ENCODE data around the gene DICER1. TPM values are rescaled to one million over a fixed set of nuclear protein-coding genes. Genes with fewer than 3 reads are reported as not detected.

DICER1 gene
- polyA plus RNA-seq, 3 donors = 26.5 to 38.4 (median 34.7) TPM

DNA sequence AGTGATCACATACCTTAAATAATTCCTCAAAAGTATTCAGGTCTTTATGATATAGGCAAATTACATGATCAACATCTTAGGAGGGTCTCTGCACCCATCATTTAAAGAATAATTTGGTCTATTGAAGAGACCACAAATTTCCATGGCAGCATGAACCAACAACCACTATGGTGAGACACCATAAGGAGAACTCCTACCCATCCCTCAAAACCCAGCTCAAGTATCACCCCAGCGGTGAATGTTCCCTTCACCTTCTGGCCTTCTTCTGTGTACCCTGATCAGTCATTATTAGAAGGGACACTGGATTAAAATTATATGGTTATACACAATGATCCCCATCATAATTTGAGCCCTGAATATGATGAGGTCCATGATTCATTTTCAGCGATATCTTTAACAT, 81.5 kb downstream of the DICER1 start:
- Histone ChIP-seq H3K36me3 (replicated peaks in 1 of 2; ENCODE audit: control insufficient read depth in 1 of 2, insufficient read depth in 2 of 2, low read length in 2 of 2) (no peaks in the 10 kb centered on the region), H3K4me1 (ENCODE audit: control insufficient read depth in 1 of 2, insufficient read depth in 2 of 2, low read length in 2 of 2) (no peaks in the 10 kb centered on the region), H3K27me3 (ENCODE audit: control insufficient read depth in 2 of 2, insufficient read depth in 2 of 2, low read length in 2 of 2) (no peaks in the 10 kb centered on the region), H3K9me3 (replicated peaks in 1 of 2; ENCODE audit: control insufficient read depth in 1 of 2, insufficient read depth in 1 of 2, low read length in 2 of 2) (peaks cover 0 to 3% of the 10 kb centered on the region in 2 donors), H3K79me2 (ENCODE audit: insufficient read depth, low read length) (no peaks in the 10 kb centered on the region), H2AFZ (ENCODE audit: insufficient read depth, low read depth, low read length, poor library complexity, severe bottlenecking) (no peak overlapping the region), H3K4me3 (replicated peaks in 1 of 3; ENCODE audit: low read depth in 2 of 3, low read length in 3 of 3) (no peak overlapping the region), H3K9ac (ENCODE audit: insufficient read depth, low read length, poor library complexity, severe bottlenecking) (no peak overlapping the region), H3K4me2 (replicated peaks; ENCODE audit: extremely low read depth, low read length, poor library complexity, severe bottlenecking) (no peak overlapping the region), H3K27ac (ENCODE audit: low read depth in 1 of 2, low read length in 2 of 2) (no peak overlapping the region), H4K20me1 (ENCODE audit: insufficient read depth, low read length) (no peaks in the 10 kb centered on the region)
- TF ChIP-seq, protein P1, sequence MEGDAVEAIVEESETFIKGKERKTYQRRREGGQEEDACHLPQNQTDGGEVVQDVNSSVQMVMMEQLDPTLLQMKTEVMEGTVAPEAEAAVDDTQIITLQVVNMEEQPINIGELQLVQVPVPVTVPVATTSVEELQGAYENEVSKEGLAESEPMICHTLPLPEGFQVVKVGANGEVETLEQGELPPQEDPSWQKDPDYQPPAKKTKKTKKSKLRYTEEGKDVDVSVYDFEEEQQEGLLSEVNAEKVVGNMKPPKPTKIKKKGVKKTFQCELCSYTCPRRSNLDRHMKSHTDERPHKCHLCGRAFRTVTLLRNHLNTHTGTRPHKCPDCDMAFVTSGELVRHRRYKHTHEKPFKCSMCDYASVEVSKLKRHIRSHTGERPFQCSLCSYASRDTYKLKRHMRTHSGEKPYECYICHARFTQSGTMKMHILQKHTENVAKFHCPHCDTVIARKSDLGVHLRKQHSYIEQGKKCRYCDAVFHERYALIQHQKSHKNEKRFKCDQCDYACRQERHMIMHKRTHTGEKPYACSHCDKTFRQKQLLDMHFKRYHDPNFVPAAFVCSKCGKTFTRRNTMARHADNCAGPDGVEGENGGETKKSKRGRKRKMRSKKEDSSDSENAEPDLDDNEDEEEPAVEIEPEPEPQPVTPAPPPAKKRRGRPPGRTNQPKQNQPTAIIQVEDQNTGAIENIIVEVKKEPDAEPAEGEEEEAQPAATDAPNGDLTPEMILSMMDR (IDR thresholded peaks at IDR 0.05) = no peak
- WGBS (ENCODE audit: insufficient coverage) = no CpG with 5 or more reads among the region's 2 CpGs
- no peak for DNase-seq
- Mint-ChIP-seq H3K4me1 (no peaks in the 10 kb centered on the region), H3K4me3 (no peak overlapping the region), H3K27ac (no peak overlapping the region), H3K27me3 (ENCODE audit: low read depth in 3 of 3) (peaks cover 6 to 12% (median 10%) of the 10 kb centered on the region in 3 donors), H3K9me3 (peaks cover 6 to 26% (median 16%) of the 10 kb centered on the region in 7 donors), H3K36me3 (no peaks in the 10 kb centered on the region)
- intact Hi-C loops (cut with micrococcal nuclease) = no loop called here

DNA sequence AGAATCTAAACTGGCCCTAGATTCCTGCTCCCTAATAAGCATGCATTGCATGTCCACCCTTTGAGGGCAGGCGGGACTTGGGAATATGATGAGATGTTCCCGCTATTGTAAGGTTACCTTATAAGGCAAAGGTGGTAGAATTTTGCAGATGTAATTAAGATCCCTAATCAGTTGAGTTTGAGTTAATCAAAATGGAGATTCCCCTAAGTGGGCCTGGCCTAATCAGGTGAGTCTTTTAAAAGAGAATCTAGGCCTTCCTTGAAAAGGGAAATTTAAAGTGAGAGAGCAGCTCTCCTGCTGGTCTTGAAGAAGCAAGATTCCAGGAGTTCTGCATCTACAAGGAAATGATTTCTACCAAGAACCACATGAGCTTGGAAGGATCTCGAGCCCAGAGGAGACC, 83.4 kb downstream of the DICER1 start:
- H4K20me1 ChIP-seq (ENCODE audit: insufficient read depth, low read length) = no peaks in the 10 kb centered on the region
- Mint-ChIP-seq H3K27me3 (ENCODE audit: low read depth in 3 of 3) (peaks cover 11 to 14% (median 12%) of the 10 kb centered on the region in 3 donors), H3K9me3 (peaks cover 6 to 25% (median 16%) of the 10 kb centered on the region in 7 donors), H3K27ac (no peak overlapping the region), H3K4me1 (no peaks in the 10 kb centered on the region), H3K4me3 (no peak overlapping the region), H3K36me3 (no peaks in the 10 kb centered on the region)
- 94% methylated on average over 2 of the region's 3 CpGs for WGBS (ENCODE audit: insufficient coverage)
- no peaks in the 10 kb centered on the region for H3K27me3 ChIP-seq (ENCODE audit: control insufficient read depth in 2 of 2, insufficient read depth in 2 of 2, low read length in 2 of 2)
- no peak overlapping the region for H3K27ac ChIP-seq (ENCODE audit: low read depth in 1 of 2, low read length in 2 of 2)
- H3K4me2 ChIP-seq (replicated peaks; ENCODE audit: extremely low read depth, low read length, poor library complexity, severe bottlenecking) = no peak overlapping the region
- peaks cover 0 to 3% of the 10 kb centered on the region in 2 donors for H3K9me3 ChIP-seq (replicated peaks in 1 of 2; ENCODE audit: control insufficient read depth in 1 of 2, insufficient read depth in 1 of 2, low read length in 2 of 2)
- H3K9ac ChIP-seq (ENCODE audit: insufficient read depth, low read length, poor library complexity, severe bottlenecking) = no peak overlapping the region
- intact Hi-C loops (cut with micrococcal nuclease) = no loop called here
- H3K36me3 ChIP-seq (replicated peaks in 1 of 2; ENCODE audit: control insufficient read depth in 1 of 2, insufficient read depth in 2 of 2, low read length in 2 of 2) = no peaks in the 10 kb centered on the region
- H3K4me3 ChIP-seq (replicated peaks in 1 of 3; ENCODE audit: low read depth in 2 of 3, low read length in 3 of 3) = no peak overlapping the region
- no peaks in the 10 kb centered on the region for H3K4me1 ChIP-seq (ENCODE audit: control insufficient read depth in 1 of 2, insufficient read depth in 2 of 2, low read length in 2 of 2)
- no peak for DNase-seq
- TF ChIP-seq, protein P1 (IDR thresholded peaks at IDR 0.05) = no peak
- no peak overlapping the region for H2AFZ ChIP-seq (ENCODE audit: insufficient read depth, low read depth, low read length, poor library complexity, severe bottlenecking)
- no peaks in the 10 kb centered on the region for H3K79me2 ChIP-seq (ENCODE audit: insufficient read depth, low read length)

Measured in CD14-positive monocyte (primary cell).